HepG2 (cell line): ENCODE measurements around the gene F7. TPM values are rescaled to one million over a fixed set of nuclear protein-coding genes. Genes with fewer than 3 reads are reported as not detected.

Experiments
- ATAC-seq: fragments of 200-7000 bp; cut with Tn5 transposase; 3 replicates; pipeline ENCODE4 v1.9.1; 2020; ENCODE audit warnings: mild to moderate bottlenecking, moderate library complexity
- BruUV-seq: library from RNA; stranded (reverse); fragments of 400-500 nt; replicated peaks from 2 replicates; lab custom pipeline; 2021; lab: Mats Ljungman, UMichigan
- CTCF ChIA-PET: fragments of 300-600 bp; formaldehyde crosslinking; extraction: SDS; loops from one replicate; lab custom pipeline; 2021; ENCODE audit warnings: low total read pairs, inconsistent platforms, low intra/inter-chr PET ratio; lab: Yijun Ruan, JAX
- POLR2A ChIA-PET: fragments of 350-600 bp; sonication (Branson Sonifier 250); formaldehyde crosslinking; loops from one replicate; lab custom pipeline; 2020; ENCODE audit warnings: antibody characterized with exemption, inconsistent platforms; lab: Yijun Ruan, JAX
- DNase-seq: peaks from one replicate; pipeline ENCODE4 v3.0.0-alpha.2; 2015; ENCODE audit warnings: low spot score
- FAIRE-seq: peaks from 3 replicates; lab custom pipeline; 2011; peaks lifted over from hg19 to GRCh38; lab: Jason Lieb, UNC
- H2AFZ ChIP-seq: one replicate; pipeline ENCODE4 v1.6.1; 2011; ENCODE audit warnings: low read length, inconsistent platforms
- H3K27ac ChIP-seq: fragments of 300-600 bp; 3 replicates; pipeline ENCODE4 v1.8.0; 2011; ENCODE audit warnings: mixed run types, mild to moderate bottlenecking, mixed read lengths, low read length, inconsistent platforms; ENCODE audit not compliant: insufficient read depth; ENCODE audit errors: extremely low read length
- H3K27me3 ChIP-seq, 2 experiments: fragments of 200-600 bp in 1 of 2; 2 replicates in 1 of 2; 3 replicates in 1 of 2; pipeline versions ENCODE4 v1.6.0 to v1.8.0; 2011; ENCODE audit warnings: low read length in 2 of 2, mild to moderate bottlenecking in 2 of 2, moderate library complexity in 2 of 2, inconsistent platforms in 1 of 2; ENCODE audit not compliant: insufficient read depth in 2 of 2, control insufficient read depth in 1 of 2
- H3K36me3 ChIP-seq, 2 experiments: fragments of 200-600 bp in 1 of 2; replicated peaks in 1 of 2; 2 replicates in 1 of 2; 3 replicates in 1 of 2; pipeline versions ENCODE4 v1.5.1 to v1.8.0; 2011; ENCODE audit warnings: low read length in 2 of 2, inconsistent platforms in 1 of 2; ENCODE audit not compliant: insufficient read depth in 2 of 2, control insufficient read depth in 1 of 2
- H3K4me1 ChIP-seq: 2 replicates; pipeline ENCODE4 v1.5.1; 2012; ENCODE audit warnings: low read length, inconsistent platforms; ENCODE audit not compliant: insufficient read depth
- H3K4me2 ChIP-seq: 2 replicates; pipeline ENCODE4 v1.6.0; 2011; ENCODE audit warnings: low read depth, low read length, inconsistent platforms
- H3K4me3 ChIP-seq, 3 experiments: fragments of 200-600 bp in 1 of 3; sonication (generic), shearing (Covaris generic) in 1 of 3; replicated peaks in 1 of 3; 2 replicates each; pipeline ENCODE4 v1.5.1; 2011 to 2016; ENCODE audit warnings: low read length in 3 of 3, inconsistent platforms in 2 of 3, low read depth in 2 of 3, mild to moderate bottlenecking in 2 of 3, control low read depth in 1 of 3, mixed read lengths in 1 of 3; ENCODE audit not compliant: insufficient read depth in 1 of 3
- H3K79me2 ChIP-seq: one replicate; pipeline ENCODE4 v1.6.1; 2011; ENCODE audit warnings: low read length, inconsistent platforms; ENCODE audit not compliant: insufficient read depth
- H3K9ac ChIP-seq: 2 replicates; pipeline ENCODE4 v1.6.0; 2011; ENCODE audit warnings: mild to moderate bottlenecking, low read depth, low read length, inconsistent platforms; ENCODE audit not compliant: insufficient read depth
- H3K9me3 ChIP-seq: 2 replicates; pipeline ENCODE4 v1.5.1; 2012; ENCODE audit warnings: mild to moderate bottlenecking, low read length
- H4K20me1 ChIP-seq: 2 replicates; pipeline ENCODE4 v1.6.0; 2011; ENCODE audit warnings: inconsistent platforms, mild to moderate bottlenecking, low read length, moderate library complexity; ENCODE audit not compliant: insufficient read depth
- AGO1 ChIP-seq: fragments of 200-400 bp; formaldehyde crosslinking; IDR thresholded peaks from 2 replicates; pipeline ENCODE4 v1.6.1; 2017; ENCODE audit warnings: mild to moderate bottlenecking, low read depth, low read length, moderate library complexity; ENCODE audit not compliant: poor library complexity, severe bottlenecking
- HNRNPK ChIP-seq: fragments of 200-400 bp; formaldehyde crosslinking; IDR thresholded peaks from 2 replicates; pipeline ENCODE4 v1.6.1; 2018; ENCODE audit warnings: low read length, low read depth, moderate library complexity, mild to moderate bottlenecking; ENCODE audit not compliant: poor library complexity, severe bottlenecking
- NFKB2 ChIP-seq: sonication (generic); formaldehyde crosslinking; IDR thresholded peaks from 2 replicates; pipeline ENCODE4 v1.4.0; 2020; ENCODE audit warnings: missing genetic modification reagents, borderline replicate concordance
- RFX3 ChIP-seq: IDR thresholded peaks from 2 replicates; pipeline ENCODE4 v1.6.1; 2016; ENCODE audit warnings: missing biosample characterization, missing genetic modification reagents
- ZBTB20 ChIP-seq: sonication (generic); formaldehyde crosslinking; IDR thresholded peaks from 2 replicates; pipeline ENCODE4 v1.8.1; 2023; ENCODE audit warnings: missing genetic modification reagents, low read depth, mild to moderate bottlenecking, borderline replicate concordance
- ZNF501 ChIP-seq: sonication (generic); formaldehyde crosslinking; IDR thresholded peaks from 2 replicates; pipeline ENCODE4 v1.5.1; 2020; ENCODE audit warnings: mild to moderate bottlenecking, moderate library complexity, missing genetic modification reagents
- ZNF709 ChIP-seq: sonication (generic); formaldehyde crosslinking; IDR thresholded peaks from 2 replicates; pipeline ENCODE4 v1.5.0; 2020; ENCODE audit warnings: mild to moderate bottlenecking, missing genetic modification reagents
- ZSCAN20 ChIP-seq: sonication (generic); formaldehyde crosslinking; IDR thresholded peaks from 2 replicates; pipeline ENCODE4 v1.4.0; 2020; ENCODE audit warnings: missing genetic modification reagents, mild to moderate bottlenecking, borderline replicate concordance
- WGBS: methylation state at CpG from one replicate; pipeline ENCODE4 v1.1.6; 2017; ENCODE audit warnings: low lambda C conversion rate; 5-methylcytosine and 5-hydroxymethylcytosine counted together
- in situ Hi-C: cut with HindIII; loops from 2 replicates; pipeline ENCODE4 v1.10.0; 2017; ENCODE audit warnings: low pct_unique_long_range_greater_than_20kb; ENCODE audit not compliant: extremely low pct_ligation_motif_present
- intact Hi-C: fragments of 100-400 bp; cut with micrococcal nuclease; formaldehyde crosslinking; loops from one replicate; pipeline ENCODE4 v1.10.0; 2022; ENCODE audit not compliant: unreplicated experiment
- polyA plus RNA-seq, 8 experiments: library from polyadenylated mRNA; depleted of rRNA in 3 of 8; stranded (reverse) in 7 of 8; unstranded in 1 of 8; fragments of >200 nt; fragmentation: Illumina TruSeq in 4 of 8; extraction: Trizol in 4 of 8; gene quantifications; 2 replicates each; pipeline versions ENCODE4 v1.2.1 to v1.2.3, GENCODE V29; 2011 to 2016; ENCODE audit warnings: low read depth in 4 of 8, missing spikeins in 1 of 8, mixed read lengths in 1 of 8; ENCODE audit not compliant: insufficient read depth in 1 of 8
- total RNA-seq, 5 experiments: library from RNA; depleted of rRNA; stranded (reverse); fragments of >200 nt; fragmentation: Illumina TruSeq; extraction: Trizol; gene quantifications; 2 replicates each; pipeline ENCODE4 v1.2.3, GENCODE V29; 2016; ENCODE audit warnings: low read depth in 1 of 5
- TF ChIP-seq, protein P1 (sequence below): sonication (generic); formaldehyde crosslinking; conservative IDR thresholded peaks from 2 replicates; pipeline ENCODE4 v1.4.0; 2020; ENCODE audit warnings: missing genetic modification reagents
- TF ChIP-seq, protein P2 (sequence below): sonication (generic); IDR thresholded peaks from 2 replicates; pipeline ENCODE4 v1.6.1; 2016; ENCODE audit warnings: low read depth, borderline replicate concordance

The F7 gene
- total and polyA plus RNA-seq, 2 of the 13 experiments (the other 11 are each of a cell fraction or from before 2014, with no cell fraction given), result 12.6 to 26.5 TPM

DNA sequence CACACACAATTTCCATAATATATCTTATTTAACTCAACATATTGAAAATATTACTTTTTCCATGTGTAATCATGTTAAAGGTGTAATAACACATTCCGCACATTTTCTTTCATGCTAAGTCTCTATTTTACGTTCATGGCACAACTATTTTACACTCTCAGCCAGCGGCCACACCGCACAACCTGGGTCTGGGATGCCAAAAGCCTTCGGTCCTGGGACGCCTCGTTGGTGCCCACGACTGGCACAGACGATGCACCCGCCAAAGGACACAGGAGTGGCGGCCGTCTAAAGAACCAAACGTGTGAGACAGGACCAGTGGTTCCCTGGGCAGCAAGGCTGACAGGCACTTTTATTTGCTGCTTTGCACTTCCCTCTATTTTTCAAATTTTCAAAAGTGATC, 42.8 kb downstream of the F7 start:
- in situ Hi-C loops, result no loop called here
- H4K20me1 ChIP-seq, result no peaks in the 10 kb centered on the region
- H3K27me3 ChIP-seq, result no peaks in the 10 kb centered on the region
- intact Hi-C loops, result loop anchor here (5.0 kb wide), 1 partner anchor 456 kb away; the partner anchor contains the start of gene ATP11A
- no peak overlapping the region for H3K4me3 ChIP-seq
- H3K4me2 ChIP-seq, result no peak overlapping the region
- H3K9me3 ChIP-seq, result no peaks in the 10 kb centered on the region
- no peak for ATAC-seq
- no peak overlapping the region for H2AFZ ChIP-seq
- CTCF ChIA-PET, result no interaction called here
- no peak overlapping the region for H3K27ac ChIP-seq
- no TSS peak for BruUV-seq
- TF ChIP-seq ZNF501, result no peak
- TF ChIP-seq, protein P1, sequence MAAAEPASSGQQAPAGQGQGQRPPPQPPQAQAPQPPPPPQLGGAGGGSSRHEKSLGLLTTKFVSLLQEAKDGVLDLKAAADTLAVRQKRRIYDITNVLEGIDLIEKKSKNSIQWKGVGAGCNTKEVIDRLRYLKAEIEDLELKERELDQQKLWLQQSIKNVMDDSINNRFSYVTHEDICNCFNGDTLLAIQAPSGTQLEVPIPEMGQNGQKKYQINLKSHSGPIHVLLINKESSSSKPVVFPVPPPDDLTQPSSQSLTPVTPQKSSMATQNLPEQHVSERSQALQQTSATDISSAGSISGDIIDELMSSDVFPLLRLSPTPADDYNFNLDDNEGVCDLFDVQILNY (CRISPR knock-in tag), result no peak
- TF ChIP-seq NFKB2 (CRISPR knock-in tag), result 0 out of 2 replicates have a peak, but pooled peaks have one; percentile 17
- TF ChIP-seq HNRNPK, result no peak
- TF ChIP-seq ZNF709 (CRISPR knock-in tag), result no peak
- no peak for TF ChIP-seq RFX3 (CRISPR knock-in tag)
- no peak for TF ChIP-seq ZBTB20 (CRISPR knock-in tag)
- no peak for TF ChIP-seq ZSCAN20
- TF ChIP-seq, protein P2, sequence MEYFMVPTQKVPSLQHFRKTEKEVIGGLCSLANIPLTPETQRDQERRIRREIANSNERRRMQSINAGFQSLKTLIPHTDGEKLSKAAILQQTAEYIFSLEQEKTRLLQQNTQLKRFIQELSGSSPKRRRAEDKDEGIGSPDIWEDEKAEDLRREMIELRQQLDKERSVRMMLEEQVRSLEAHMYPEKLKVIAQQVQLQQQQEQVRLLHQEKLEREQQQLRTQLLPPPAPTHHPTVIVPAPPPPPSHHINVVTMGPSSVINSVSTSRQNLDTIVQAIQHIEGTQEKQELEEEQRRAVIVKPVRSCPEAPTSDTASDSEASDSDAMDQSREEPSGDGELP, result no peak
- TF ChIP-seq AGO1, result peak; percentile 11
- DNase-seq, result no peak
- over 99% methylated on average over 13 of the region's 13 CpGs for WGBS
- no peak overlapping the region for H3K9ac ChIP-seq
- peaks cover 31% of the 10 kb centered on the region for H3K79me2 ChIP-seq
- FAIRE-seq, result no peak
- peaks cover 47% of the 10 kb centered on the region for H3K4me1 ChIP-seq
- POLR2A ChIA-PET, result interaction anchor here (1.2 to 3.7 kb wide), 2 partner anchors 25 to 61 kb away, joined by 3 to 33 read pairs; partner anchors contain the start of genes CUL4A, F10 and PCID2
- peaks cover 11 to 31% of the 10 kb centered on the region in 2 experiments; a peak in 3 of 5 replicates for H3K36me3 ChIP-seq
